ENCODE data around the gene PNPLA8.

DNA sequence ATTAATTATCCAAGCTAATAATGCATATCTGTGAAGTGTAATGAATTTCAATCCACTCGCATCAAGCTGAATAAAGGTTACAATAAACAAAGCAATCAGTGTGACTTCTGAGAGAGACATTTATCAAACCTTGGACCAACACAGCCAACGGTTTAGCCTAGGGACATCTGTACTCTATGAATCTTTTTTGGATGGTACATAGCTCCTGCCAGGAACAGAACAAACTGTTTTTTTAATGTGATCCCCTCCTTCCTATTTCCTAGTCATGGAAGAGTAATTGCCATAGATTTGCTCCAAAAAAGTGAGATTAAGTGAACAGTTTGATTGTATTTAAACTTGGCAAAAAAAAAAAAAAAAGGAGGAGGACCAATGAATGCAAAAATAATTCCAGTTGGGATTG is 58.5 kb downstream of the PNPLA8 start:
- TF ChIP-seq CTCF (conservative IDR thresholded peaks at IDR 0.05; ENCODE audit: low read depth, low read length): no peak
- TF ChIP-seq EZH2phosphoT487 (IDR thresholded peaks at IDR 0.05; ENCODE audit: borderline replicate concordance, low read length): no peak
- no peak for TF ChIP-seq EZH2 (IDR thresholded peaks at IDR 0.05; ENCODE audit: low read length, unreplicated experiment)
